SH-SY5Y (cell line): ENCODE data around the gene PLA2G3.

Experiments used
- GATA2 ChIP-seq: IDR thresholded peaks from 2 replicates; pipeline ENCODE4 v1.6.1; 2011; ENCODE audit warnings: mild to moderate bottlenecking, low read depth, low read length
- GATA3 ChIP-seq: IDR thresholded peaks from 2 replicates; pipeline ENCODE4 v1.6.1; 2011; ENCODE audit warnings: low read depth, mild to moderate bottlenecking, low read length, moderate library complexity

- TF ChIP-seq GATA2 = no peak
- TF ChIP-seq GATA3 = no peak
These were observed 5.6 kb downstream of the PLA2G3 start for GRCh38 chr22:31134688-31135087.
